ENCODE measurements around the gene BUD13. TPM values are rescaled to one million over a fixed set of nuclear protein-coding genes. Genes with fewer than 3 reads are reported as not detected.

BUD13 gene
- total RNA-seq, 2 donors from 2014 or later, result 17.9 to 19.1 TPM

DNA sequence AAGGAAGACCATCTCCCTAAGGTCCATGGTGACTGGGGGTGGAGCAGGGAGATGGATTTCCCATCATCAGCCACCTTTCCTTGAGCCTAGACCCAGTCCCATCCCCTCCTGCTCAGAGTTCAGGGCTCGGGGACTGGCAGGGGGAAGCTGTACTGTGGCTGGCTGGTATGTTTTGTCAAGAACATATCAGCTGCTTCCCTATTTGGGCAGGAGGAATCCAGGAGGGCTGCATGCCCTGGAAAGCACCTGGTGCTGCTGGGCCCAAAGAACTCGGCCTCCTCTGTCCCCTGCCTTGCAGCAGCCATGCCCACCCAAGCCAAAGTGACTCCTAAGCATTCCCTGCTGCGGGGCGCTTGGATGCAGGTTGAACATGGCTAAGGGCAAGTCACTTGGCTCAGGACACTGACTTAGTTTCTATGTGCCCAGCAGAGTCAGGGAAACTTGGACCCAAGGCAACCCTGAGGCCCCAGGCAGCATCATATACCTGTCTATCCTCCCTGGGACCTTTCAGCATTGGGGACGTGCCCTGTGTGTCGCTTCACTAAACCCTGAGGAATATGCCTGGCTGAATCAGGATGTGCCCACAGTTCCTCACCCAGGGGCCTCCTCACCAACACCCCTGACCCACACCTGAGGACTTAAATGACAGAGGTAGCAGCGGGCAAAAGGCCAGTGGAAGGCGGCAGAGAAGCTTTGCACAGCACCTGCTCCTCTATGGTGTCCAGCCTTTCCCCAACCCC lies 43.1 kb downstream of the BUD13 start:
- Histone ChIP-seq H3K4me3 (no peak overlapping the region), H3K27ac (no peak overlapping the region), H3K27me3 (no peaks in the 10 kb centered on the region), H3K9ac (ENCODE audit: low read depth in 2 of 2, low read length in 2 of 2) (no peak overlapping the region), H3K4me1 (no peaks in the 10 kb centered on the region), H3K36me3 (no peaks in the 10 kb centered on the region), H3K9me3 (no peaks in the 10 kb centered on the region)
- TF ChIP-seq, protein P1, sequence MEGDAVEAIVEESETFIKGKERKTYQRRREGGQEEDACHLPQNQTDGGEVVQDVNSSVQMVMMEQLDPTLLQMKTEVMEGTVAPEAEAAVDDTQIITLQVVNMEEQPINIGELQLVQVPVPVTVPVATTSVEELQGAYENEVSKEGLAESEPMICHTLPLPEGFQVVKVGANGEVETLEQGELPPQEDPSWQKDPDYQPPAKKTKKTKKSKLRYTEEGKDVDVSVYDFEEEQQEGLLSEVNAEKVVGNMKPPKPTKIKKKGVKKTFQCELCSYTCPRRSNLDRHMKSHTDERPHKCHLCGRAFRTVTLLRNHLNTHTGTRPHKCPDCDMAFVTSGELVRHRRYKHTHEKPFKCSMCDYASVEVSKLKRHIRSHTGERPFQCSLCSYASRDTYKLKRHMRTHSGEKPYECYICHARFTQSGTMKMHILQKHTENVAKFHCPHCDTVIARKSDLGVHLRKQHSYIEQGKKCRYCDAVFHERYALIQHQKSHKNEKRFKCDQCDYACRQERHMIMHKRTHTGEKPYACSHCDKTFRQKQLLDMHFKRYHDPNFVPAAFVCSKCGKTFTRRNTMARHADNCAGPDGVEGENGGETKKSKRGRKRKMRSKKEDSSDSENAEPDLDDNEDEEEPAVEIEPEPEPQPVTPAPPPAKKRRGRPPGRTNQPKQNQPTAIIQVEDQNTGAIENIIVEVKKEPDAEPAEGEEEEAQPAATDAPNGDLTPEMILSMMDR (IDR thresholded peaks at IDR 0.05), result no peak
- no peak for DNase-seq
- intact Hi-C loops (cut with DNase I), result no loop called here

GRCh38 chr11:116727990-116728389 lies 44.8 kb downstream of the BUD13 start:
- intact Hi-C loops (cut with DNase I), result no loop called here
- TF ChIP-seq, protein P1 (IDR thresholded peaks at IDR 0.05), result no peak
- no peak for DNase-seq
- no peaks in the 10 kb centered on the region for H3K27me3 ChIP-seq
- no peaks in the 10 kb centered on the region for H3K9me3 ChIP-seq
- H3K36me3 ChIP-seq, result no peaks in the 10 kb centered on the region
- no peaks in the 10 kb centered on the region for H3K4me1 ChIP-seq
- no peak overlapping the region for H3K27ac ChIP-seq
- H3K9ac ChIP-seq (ENCODE audit: low read depth in 2 of 2, low read length in 2 of 2), result no peak overlapping the region
- no peak overlapping the region for H3K4me3 ChIP-seq

DNA sequence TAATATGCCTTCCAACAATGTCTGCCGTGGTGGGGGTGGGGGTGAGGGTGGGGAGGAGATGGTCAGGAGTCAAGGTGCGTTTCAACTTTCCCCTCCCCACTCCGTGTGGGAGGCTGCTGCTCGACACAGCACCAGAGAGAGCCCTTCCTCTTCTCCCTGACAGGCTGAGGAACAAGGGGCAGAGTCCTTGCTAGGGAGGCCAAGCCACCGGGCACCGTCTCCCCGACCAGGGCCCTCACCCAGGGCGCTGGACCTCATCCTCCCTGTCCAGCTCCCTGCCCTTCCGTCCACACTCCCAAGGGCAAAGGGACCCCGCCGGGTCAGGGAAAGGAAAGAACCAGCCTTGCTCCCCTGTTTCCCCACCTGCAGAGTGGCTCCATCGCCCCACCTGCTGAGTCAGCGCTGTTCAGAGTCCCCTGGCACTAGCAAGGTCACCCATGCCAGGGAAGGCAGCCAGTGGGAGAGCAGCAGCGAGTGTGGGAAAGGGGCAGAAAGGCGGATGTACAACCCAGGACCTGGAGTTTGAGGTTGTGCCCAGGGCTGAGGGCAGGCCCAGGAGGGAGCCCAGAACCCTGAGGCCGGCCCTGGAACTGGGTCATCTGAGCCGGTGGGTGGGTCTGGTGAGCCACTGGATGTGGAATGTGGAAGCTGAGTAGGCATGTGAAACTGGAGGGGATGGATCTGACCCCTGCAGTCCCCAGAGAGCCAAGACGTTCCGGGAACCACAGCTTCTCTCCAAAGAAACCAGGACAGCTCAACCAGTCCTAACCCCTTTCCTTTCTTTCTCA lies 47.2 kb downstream of the BUD13 start:
- intact Hi-C loops (cut with DNase I), result no loop called here
- DNase-seq, result no peak

GRCh38 chr11:116724813-116725212 lies 48.0 kb downstream of the BUD13 start:
- no peaks in the 10 kb centered on the region for H3K36me3 ChIP-seq
- TF ChIP-seq, protein P1 (IDR thresholded peaks at IDR 0.05), result no peak
- no peaks in the 10 kb centered on the region for H3K27me3 ChIP-seq
- H3K9ac ChIP-seq (ENCODE audit: low read depth in 2 of 2, low read length in 2 of 2), result no peak overlapping the region
- no peak overlapping the region for H3K27ac ChIP-seq
- DNase-seq, result no peak
- no peak overlapping the region for H3K4me3 ChIP-seq
- no peaks in the 10 kb centered on the region for H3K9me3 ChIP-seq
- intact Hi-C loops (cut with DNase I), result no loop called here
- no peaks in the 10 kb centered on the region for H3K4me1 ChIP-seq

More for the DNA sequence above, 47.2 kb downstream of the BUD13 start:
- TF ChIP-seq, protein P1 (IDR thresholded peaks at IDR 0.05), result no peak
- H3K27ac ChIP-seq, result no peak overlapping the region
- no peaks in the 10 kb centered on the region for H3K27me3 ChIP-seq
- H3K9ac ChIP-seq (ENCODE audit: low read depth in 2 of 2, low read length in 2 of 2), result no peak overlapping the region
- H3K9me3 ChIP-seq, result no peaks in the 10 kb centered on the region
- H3K4me3 ChIP-seq, result no peak overlapping the region
- no peaks in the 10 kb centered on the region for H3K4me1 ChIP-seq
- H3K36me3 ChIP-seq, result no peaks in the 10 kb centered on the region

DNA sequence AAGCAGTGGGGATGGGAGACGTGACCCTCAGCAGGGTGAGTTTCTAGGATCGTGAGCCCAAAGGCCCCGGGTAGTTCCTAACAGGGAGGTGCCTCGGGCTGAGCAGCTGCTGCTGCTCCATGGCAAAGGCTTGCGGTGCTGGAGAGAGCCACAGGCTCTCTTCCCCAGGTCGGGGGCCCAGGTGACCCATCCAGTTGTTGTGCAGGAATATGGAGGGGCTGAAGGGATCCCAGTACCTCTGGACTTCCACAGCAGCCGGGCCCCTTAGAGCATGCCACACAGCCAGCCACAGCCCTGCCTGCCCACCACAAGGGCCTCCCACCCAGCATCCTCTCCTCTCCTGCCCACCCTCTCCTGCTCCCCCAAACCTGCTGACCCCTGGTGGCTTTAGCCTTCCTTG lies 49.3 kb downstream of the BUD13 start:
- no peak for DNase-seq
- no peak overlapping the region for H3K9ac ChIP-seq (ENCODE audit: low read depth in 2 of 2, low read length in 2 of 2)
- H3K36me3 ChIP-seq, result no peaks in the 10 kb centered on the region
- H3K4me3 ChIP-seq, result no peak overlapping the region
- intact Hi-C loops (cut with DNase I), result no loop called here
- no peak overlapping the region for H3K27ac ChIP-seq
- no peaks in the 10 kb centered on the region for H3K4me1 ChIP-seq
- H3K27me3 ChIP-seq, result no peaks in the 10 kb centered on the region
- H3K9me3 ChIP-seq, result no peaks in the 10 kb centered on the region
- TF ChIP-seq, protein P1 (IDR thresholded peaks at IDR 0.05), result no peak
